NCI-H524 (cell line): ENCODE data around the gene MTA1.

ENCODE experiments used
- DNase-seq, 2 experiments: peaks; one replicate each; lab custom pipeline; 2025; lab: John Stamatoyannopoulos, UW

MTA1 gene

DNA sequence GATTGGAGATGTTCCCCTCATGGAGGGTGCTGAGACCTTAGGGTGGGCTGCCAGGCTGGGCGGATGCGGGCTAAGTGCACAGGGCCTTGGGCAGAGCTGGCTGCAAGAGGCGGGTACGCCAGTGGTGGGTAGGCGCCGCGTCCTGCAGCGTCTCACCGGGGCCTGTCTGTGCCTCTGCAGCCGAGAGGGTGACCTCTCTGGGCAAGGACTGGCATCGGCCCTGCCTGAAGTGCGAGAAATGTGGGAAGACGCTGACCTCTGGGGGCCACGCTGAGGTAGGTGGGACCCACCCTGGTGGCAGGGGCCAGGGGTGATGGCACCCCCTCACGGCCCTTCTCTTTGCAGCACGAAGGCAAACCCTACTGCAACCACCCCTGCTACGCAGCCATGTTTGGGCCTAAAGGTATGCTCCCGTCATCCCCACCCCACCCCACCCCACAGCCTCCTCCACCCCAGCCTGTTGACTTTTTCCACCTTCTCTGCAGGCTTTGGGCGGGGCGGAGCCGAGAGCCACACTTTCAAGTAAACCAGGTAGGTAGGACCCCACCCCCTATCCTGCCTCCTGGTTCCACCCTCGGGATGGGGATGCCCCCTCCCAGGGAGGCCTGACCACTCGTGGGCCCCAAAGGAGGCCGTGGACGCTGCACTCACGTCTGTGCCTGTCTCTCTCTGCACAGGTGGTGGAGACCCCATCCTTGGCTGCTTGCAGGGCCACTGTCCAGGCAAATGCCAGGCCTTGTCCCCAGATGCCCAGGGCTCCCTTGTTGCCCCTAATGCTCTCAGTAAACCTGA is 68.6 kb downstream of the MTA1 start:
- no peak for DNase-seq

DNA sequence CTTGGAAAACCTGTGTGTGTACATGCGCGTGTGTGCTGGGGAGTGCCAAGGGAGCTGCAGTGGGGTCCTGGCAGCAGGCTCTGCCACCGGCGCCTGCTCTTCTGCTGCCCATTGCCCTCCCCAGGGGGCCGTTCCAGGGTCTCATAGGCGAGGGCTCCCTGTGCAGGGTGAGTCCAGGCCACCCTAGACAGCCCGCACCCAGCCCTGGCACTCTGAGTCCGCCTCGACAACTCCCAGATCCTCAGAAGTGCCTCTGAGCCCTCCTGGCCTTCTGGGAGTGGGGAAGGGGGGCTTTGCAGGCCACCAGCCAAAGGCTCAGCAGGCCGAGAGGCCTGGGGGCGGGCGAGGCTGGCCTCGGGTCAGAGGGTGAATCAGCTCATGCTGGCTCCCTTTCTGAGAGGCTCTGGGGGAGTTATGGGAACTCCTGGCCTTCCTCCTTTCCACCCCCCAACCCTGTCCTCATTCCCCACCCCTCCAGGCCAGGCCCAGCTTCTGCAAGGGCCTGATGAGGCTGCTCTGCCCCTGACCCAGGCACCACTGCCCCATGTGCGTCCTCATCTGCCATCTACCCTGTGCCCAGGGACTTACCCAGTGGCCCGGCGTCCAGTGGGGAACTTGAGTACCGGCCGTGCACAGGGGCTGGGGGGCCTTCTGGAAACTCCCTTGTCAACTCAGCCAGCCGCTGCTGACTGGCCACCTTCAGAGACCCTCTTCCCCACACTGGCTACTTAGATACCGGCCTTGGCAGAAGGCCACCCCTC is 69.3 kb downstream of the MTA1 start:
- no peak for DNase-seq

DNA sequence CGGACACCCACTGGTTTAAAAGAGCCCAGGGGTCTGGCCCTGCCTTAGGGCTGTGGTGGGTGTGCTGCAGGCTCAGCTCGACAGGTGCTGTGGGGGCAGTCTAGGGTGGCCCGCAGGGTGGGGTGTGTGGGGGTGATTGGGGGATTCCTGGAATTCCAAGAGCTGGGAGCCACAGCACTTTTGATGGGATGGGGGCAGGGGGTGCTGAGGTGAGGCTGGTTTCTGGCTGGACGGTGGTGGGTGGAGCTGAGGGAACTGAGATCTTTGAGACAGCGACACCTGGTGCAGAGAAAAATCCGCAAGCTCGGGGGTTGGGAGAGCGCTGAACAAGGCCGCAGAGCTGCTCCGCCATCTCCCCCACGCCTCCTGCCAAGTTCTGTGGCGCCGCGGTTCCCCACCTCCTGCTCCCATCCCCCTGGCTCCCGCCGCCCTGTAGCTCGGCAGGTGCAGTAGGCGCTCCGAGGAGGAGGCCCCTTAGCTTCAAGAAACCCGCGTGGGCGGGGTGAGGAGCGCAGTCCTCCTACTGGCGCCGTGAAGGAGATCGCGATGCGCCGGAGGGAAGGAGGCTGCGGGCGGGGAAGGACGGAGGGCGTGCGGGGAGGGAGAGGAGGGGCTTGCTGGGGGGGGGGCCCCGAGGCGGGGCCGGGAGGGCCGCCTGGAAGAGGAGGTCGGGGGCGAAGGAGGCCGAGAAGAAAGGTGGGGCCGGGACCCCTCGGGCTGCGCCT is 70.1 kb downstream of the MTA1 start:
- peak; percentile 89 to 91 for DNase-seq

DNA sequence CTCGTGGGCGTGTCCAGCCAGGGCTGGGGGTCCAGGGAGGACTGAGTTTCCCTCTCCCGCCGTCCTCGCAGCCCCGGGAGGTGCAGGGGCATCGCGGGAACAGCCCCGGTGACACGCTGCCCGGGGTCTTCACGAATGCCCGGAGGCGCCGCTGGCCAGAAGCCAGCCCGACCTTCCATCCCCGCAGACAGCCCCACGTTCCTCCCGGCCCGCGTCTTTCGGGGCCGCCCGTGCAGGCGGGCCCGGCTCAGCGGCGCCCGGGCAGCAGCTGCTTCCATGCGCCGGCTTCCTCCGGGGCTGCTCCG is 70.6 kb downstream of the MTA1 start:
- DNase-seq, result peak in 1 of 2 experiments; percentile 80

DNA sequence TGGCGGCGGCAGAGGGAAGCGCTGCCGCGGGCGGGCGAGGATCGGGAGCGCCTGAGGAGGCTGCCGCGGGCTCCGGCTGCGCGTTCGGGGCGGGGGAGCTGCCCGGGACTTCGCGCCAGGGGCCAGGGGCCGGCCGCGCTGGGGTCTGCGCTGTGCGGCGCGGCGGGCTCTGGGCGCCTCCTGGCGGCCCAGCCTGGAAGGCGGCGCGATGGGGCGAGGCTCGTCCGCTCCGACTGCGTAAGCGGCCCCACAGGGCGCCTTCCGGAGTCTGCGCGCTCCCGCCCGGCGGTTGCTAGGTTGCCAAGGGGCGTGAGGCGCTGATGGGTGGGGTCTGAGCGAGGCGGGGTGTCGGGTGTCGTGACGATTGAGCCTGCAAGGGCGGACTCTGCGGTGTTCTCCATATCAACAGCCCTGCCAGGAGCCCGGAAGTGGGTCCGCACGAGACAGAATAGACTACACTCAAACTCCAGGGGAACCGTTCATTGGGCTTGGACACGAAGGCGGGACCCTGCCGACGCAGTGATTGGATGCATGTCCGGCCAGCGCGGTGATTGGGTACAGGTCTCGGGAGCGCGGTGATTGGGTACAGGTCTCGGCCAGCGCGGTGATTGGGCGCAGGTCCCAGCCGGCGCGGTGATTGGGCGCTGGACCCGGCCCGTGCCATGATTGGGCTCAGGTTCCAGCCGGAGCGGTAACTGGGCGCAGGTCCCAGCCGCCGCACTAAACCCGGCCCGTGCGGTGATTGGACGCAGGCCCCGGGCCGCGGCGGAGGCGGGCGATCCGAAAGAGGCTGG is 71.1 kb downstream of the MTA1 start, which contains the start of gene TEDC1:
TSS of gene TEDC1 (plus strand) at position 675 of the 794 bp plus-strand sequence. CDS start 130 bp downstream, outside the sequence.
- DNase-seq, result peak; percentile 100

DNA sequence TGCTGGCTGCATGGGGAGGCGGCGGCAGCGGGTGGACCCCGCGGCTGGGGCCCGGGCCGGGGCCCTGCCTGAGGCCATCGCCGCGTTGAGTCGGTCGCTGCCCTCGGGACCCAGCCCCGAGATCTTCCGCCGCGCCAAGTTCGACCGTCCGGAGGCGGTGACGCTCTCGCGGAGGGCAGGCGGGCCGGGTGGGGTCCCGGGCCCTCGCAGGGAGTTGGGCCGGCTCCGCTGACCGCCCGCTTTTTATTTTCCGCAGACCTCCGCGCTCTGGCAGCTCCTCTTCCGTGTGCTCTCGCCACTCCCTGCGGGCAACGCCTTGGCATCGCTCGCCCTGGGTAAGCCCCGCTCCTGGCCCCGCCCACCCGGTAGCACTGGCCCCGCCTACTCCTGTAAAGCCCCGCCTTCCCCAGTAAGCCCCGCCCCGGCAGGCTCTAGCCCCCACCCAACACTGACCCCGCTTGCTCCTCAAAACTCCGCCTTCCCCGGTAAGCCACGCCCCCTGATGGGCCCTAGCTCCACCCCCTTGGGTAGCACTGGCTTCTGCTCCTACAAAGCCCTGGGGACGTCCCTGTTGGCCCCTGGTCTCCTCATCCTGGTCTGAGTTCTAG is 71.8 kb downstream of the MTA1 start:
- DNase-seq, result peak; percentile 53 to 65

DNA sequence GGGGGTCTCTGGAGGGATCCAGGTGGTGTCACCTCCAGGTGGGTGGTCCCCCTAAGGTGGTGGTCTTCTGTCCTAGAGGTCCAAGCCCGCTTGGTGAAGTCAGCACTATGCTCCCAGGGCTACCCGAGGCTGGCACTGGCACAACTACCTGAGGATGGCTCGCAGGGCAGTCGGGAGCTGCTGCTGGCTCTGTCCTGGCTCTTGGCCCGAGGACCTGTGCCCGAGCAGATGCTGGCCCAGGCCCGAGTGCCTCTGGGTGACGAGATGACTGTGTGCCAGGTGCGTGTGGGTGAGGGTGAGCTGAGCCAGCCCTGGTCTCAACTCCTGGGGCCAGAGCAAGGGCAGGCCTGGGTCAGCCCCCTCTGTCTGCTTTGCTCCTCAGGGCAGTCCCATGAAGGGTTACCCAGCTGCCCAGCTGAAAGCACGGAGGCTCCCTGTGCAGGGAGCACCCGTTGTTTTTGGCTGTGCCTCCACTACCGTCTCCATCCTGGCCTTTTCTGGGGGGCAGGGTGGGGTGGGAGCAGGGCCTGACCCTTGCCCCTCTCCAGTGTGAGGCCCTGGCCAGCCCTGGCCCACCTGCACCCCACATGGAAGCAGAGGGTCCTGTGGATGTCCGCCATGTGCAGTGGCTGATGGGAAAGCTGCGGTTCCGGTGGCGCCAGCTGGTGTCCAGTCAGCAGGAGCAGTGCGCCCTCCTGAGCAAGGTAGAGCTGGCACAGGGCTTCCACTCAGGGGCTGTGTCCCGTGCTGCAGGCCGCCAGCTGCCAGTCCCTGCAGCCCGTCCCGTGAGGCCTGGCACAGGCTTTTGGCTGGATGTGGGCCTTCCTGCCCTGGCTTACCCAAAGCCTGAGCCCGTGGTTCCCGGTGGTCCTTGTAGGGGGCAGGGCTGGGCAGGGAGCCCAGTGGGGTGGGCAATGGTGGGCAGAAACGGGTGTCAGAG is 72.7 kb downstream of the MTA1 start:
- no peak for DNase-seq

DNA sequence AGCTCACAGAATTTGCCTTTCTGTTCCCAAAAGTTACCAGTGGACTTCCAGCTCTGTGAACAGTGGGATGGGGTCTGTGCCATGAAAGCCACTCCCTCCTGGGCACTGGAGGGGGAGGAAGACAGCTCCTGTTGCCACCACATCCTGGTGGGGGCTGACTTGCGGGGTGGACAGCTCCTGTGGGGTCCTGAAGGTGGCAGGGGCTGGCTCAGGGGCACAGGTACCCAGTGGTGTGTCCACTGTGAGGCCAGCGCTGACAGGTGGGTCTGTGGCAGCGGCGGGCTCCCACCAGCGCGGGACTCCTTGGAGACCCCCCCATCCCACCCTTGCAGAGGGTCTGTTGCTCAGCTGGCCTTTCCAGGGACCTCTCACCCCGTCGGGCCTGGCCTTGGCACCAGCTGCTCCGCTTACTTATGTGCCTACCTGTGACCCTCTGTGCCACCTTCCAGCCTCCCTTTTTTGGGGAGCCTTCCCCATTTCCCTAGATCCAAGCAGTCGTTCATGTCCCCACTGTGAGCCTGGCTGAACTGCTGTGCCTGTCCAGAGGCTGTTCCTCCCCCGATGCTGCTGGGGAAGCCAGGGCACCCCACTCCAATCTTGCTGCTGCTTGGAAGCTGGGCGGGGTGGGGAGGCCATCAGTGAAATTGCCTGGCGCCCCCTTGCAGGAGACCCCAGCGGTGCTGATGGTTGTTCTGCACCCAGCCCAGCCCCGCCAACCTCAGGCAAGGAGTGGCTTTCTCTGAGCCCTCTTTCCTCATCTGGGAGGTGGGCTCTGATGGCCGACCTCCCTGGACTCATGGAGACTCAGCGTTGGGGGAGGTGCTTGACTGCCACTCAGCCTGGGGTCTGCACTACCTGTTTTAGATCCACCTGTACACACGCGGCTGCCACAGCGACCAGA is 73.6 kb downstream of the MTA1 start:
- DNase-seq, result no peak

DNA sequence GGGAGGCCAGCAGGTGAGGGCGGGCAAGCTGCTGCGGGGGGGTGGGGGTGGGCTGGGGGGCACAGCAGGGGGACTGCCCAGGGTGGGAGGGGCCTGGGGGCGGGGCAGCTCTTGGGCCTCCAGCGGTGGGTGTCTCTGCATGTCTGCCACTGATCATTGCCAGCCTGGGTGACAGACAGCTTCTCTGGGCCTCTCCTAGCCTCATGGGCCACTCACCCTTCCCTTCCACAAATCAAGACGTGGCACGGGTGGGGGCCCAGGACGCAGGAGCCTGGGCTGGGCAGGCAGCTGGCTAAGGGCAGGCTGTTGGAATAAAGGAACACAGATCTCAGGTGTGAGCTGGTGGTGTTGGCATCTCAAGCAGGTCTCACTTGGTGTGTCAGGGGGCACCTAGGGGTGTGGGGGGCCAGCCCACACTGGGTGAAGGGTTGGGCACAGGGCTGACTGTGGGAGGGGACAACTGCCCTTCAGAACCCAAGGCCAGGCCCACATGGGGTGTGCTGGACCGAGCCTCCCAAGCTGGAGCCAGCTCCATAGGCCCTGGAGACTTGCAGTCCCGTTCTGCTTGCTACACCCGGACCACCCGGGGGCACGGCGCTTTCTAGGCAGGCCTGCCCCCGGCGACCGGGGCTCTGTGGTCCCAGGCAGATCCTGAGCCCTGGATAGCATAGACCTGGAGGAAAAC is 74.4 kb downstream of the MTA1 start:
- no peak for DNase-seq

DNA sequence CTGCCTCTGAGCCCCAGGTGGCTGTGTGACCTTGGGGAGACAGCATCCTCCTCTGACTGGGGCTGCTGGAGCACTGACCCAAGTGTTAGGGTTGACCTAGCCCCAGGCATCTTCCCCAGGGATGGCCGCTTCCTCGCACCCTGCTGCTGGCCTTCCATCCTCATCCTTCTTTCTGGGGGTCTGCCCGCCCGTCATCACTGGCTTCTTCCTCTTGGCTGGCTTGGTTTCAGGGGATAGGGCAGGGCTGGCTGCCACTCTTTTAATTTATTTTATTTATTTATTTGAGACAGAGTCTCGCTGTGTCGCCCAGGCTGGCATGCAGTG is 74.9 kb downstream of the MTA1 start:
- no peak for DNase-seq

DNA sequence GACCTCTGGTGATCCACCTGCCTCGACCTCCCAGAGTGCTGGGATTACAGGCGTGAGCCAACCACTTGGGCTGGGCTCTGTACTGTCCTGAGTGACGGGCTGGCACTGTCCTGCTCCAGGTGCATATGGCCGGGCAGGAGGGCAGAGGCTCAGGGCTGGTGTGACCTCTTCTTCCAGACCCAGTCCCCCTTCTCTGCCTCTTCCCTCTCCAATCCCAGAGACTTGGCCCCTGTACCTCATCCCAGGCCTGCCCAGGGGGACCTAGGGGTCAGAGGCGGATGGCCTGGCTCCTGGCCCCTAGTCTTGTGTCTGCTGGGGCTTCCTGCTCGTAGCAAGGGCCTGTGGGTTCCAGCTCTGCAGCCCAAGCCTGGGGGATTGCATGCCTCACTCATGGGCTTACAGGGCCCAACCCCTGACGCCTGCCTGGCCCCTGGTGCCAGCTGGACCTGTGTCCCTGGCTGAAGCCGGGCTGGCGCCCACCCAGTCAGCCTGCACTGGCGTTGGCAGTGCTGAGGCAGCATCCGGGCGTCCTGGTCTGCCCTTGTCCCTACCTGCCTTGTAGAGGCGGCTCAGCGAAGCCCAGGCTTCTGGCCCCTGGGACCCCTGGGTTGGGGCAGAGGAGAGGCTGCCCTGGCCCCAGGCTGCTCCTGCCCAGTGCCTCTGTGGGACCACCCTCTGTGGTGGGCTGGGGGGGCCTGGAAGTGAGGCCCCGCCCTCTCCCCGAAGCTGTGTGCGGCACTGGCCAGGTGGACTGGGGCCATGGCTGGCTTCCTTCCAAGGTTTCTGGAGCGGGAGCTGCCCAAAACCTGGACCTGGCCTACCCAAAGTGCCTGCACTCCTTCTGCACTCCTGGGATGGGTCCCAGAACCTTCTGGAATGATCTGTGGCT is 75.7 kb downstream of the MTA1 start:
- no peak for DNase-seq

DNA sequence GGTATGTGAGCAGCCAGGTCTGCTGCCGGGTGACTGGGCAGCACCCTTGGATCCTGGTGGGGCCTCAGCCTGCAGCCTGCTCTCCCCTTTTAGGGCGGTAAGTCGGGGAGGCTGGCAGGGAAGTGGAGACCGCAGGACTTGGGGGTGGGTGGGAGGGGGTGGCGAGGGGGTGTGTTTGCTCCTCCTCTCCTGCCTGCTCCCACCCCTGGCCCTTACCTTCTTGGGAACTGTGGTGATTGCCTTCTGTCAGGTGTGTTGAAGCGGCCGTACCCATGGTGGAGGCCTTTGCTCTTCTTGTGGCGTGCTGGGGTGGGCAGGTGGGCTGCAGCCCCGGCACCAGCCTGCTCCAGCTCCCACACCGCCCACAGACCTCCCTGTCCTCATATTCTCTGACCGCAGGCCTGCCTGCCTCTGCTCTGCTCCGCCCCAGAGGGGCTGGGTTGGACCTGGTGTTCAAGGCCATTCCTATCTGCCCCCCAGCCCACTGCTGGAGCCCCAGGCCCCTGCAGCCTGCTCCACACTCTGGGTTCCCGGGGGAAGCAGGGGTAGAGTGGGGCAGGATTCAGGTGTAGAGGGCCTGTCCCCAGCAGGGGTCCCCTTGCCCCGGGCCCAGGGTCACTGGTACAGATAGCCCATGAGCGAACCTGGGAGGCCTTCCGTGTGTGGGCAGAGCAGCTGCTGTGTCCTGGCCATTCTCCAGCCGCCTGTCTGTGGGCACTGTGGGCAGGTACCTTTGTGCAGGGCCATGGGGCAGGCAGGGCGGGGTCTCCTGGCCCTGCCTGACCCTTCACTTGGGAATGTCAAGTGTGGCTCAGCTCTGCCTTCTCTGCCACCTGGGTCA is 76.6 kb downstream of the MTA1 start:
- DNase-seq, result no peak

DNA sequence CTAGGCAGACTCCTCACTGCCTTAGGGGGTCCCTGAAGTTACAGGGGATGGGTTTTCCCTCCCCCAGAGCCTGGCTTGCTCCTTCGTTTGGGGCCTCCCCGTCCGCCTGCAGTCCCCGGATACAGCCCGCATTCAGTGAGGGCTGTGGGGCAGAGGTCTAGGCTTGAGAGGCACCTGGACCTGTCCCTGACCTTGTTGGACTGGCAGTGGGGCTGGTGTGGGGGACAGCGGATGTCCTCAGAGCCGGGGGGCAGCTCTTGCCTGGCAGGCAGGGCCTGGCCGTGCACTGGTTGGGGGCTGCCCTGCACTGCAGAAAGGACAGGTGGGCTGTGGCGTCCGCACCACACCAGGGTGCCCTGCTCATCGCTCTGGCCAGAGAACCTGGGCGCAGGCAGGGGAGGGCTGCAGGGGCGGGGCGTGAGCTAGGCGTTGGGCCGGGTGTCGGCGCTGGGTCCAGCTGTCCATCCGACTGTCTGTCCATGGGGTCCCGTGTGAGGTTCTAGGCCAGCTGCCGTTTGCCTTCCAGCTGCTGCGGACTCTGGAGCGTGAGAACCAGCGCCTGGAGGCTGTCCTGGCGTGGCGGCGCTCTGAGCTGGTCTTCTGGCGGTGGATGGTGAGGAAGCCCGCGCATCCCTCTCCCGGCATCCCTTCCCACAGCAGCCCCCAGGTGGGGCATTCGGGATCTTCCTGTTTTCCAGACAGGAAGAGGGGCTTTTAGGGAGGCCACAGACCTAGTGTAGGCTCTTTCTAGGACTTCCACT is 77.4 kb downstream of the MTA1 start:
- DNase-seq, result no peak

DNA sequence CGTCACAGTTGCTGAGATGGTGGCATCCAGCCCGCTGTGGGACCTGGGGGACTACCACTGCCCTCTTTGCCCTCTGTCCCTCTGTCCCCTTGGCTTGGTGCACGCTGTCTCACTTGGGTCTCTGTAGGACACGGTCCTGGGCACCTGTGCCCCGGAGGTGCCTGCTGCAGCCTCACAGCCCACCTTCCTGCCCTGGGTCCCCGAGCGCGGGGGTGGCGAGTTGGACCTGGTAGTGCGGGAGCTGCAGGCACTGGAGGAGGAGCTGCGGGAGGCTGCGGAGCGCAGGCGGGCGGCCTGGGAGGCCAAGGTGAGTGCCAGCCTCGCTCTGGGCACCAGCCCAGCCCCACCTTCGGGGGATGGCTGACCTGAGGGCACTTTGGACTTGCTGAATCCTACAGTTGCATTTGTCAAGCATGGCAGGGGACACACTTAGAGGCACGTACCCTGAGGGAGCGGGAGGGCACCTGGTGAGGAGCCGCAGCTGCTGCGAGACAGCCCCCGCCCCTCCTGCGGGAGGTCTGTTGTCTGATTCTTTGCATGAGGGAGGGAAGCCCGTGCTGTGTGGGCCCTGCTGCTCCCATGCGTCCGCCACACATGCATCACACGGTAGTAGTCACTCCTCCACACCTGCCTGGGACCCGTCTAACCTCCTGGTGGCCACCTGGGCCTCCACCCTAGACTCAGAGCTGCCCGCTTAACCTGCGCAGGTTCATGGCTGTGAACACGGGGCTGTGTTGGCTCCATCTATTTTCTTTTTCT is 78.2 kb downstream of the MTA1 start:
- DNase-seq, result no peak
